ENCODE results near the gene OXER1.

The OXER1 gene

GRCh38 chr2:42764096-42764495 is at the start of gene OXER1:
TSS of gene OXER1 (minus strand) at chr2:42764135. CDS start at chr2:42764062, 73 bp downstream.
- DNase-seq (ENCODE audit: low spot score), result no peak

GRCh38 chr2:42812899-42813479 is 49.1 kb upstream of the OXER1 start:
- no peak for DNase-seq (ENCODE audit: low spot score)

GRCh38 chr2:42810971-42811811 is 47.3 kb upstream of the OXER1 start:
- DNase-seq (ENCODE audit: low spot score), result peak; percentile 58

- peak; percentile 85 for DNase-seq (ENCODE audit: low spot score)
Observed at GRCh38 chr2:42810121-42810970, 46.4 kb upstream of the OXER1 start.

- DNase-seq (ENCODE audit: low spot score), result peak; percentile 73
Observed at GRCh38 chr2:42809819-42810120, 45.8 kb upstream of the OXER1 start.

DNA sequence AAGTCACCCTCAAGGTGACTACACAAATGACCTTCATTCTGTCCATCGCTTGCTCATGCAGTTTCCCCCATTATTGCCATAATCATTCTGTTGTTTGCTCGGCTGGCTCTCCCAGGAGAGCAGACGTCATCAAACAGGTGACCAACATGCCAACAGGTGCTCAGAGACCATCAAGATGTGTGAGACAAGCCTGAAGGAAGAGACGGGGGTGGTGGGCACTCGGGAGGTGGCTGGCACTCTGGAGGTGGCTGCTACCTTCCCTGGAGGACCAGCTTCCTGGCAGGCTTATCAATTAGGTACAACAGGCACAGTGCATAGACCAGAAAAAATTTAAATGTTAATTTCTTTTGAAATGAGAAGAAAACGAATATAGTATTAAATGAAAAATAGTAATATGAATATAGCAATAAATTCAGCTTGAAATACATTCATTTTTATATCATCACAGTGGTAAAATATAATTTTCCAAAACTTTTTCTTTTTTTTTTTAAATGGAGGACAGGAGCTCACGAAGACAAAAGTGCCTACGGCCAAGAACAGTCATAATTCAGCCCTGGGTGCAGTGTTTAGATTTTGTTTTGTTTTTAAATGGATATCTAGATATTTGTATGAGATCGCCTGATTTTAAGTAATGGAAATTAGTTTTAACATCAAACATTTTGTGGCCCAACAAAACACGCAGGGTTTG is 45.3 kb upstream of the OXER1 start:
- DNase-seq (ENCODE audit: low spot score), result no peak

- DNase-seq (ENCODE audit: low spot score), result no peak
Observed at GRCh38 chr2:42808301-42808700, 44.4 kb upstream of the OXER1 start.

DNA sequence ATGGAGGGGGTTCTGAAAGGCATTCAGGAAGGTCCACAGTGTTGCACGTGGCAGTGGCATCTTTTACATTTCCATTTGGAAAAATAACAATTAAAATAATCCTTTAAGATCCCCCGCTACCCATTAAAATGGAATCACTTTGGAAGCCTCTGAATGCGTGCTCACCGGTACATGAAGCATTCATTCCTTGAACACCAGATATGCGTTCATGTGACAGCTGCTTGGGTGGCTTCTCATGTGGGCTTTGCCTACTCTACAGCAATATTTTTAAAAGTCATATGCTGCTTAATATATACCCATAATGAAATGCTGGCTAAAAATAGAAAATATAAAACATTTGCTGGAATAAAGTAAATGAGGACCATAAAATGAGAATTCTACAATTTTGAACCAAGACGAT is 42.9 kb upstream of the OXER1 start:
- no peak for DNase-seq (ENCODE audit: low spot score)

DNA sequence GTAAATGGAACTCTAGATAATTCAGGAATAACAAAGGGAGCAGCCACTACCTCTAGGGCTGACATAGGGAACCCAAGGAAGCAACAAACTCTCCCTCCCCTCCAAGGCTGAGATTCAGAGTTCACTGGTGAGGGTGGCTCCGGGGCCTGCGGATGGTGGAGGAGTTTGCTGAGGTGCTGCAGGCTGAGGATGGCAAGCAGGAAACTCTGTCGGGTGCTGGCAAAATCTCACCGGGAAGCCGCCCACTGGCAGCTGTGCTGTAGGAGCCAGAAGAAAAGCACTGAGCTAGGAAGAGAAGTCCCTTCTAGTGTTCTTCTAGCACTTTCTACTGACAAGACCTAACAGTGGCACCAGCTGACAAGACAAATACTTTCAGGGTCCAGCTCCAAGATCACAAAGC is 41.0 kb upstream of the OXER1 start:
- DNase-seq (ENCODE audit: low spot score), result no peak

DNA sequence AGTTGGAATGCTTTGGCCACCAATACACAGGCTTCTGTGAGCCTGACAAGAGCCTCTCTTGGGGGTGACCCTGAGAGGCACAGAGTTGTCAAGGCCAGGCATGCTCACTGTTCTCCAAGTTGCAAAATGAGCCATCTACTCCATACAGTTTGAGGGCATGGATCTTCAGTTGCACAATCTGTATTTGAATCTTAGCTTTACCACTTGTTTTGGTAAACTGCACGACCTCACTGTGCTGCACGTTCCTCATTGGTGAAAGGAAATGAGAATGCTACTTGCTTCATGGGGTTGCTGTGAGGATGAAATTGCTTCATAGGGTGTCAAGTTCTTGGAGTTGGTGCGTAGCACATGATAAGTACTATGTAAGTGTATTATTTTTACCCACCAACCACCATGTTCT is 40.4 kb upstream of the OXER1 start:
- DNase-seq (ENCODE audit: low spot score), result no peak

DNA sequence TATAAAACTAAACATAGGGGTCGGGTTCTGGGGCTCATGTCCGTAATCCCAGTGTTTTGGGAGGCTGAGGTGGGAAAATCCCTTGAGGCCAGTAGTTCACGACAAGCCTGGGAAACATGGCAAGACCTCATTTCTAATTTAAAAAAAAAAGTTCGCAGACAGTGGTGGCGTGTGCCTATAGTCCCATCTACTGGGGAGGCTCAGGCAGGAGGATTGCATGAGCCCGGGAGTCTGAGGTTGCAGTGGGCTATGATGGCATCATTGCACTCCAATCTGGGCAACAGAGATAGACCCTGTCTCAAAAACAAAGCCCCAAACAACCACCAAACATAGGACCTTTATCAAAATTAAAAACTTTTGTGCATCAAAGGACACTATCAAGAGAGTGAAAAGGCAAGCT is 38.2 kb upstream of the OXER1 start:
- no peak for DNase-seq (ENCODE audit: low spot score)

DNA sequence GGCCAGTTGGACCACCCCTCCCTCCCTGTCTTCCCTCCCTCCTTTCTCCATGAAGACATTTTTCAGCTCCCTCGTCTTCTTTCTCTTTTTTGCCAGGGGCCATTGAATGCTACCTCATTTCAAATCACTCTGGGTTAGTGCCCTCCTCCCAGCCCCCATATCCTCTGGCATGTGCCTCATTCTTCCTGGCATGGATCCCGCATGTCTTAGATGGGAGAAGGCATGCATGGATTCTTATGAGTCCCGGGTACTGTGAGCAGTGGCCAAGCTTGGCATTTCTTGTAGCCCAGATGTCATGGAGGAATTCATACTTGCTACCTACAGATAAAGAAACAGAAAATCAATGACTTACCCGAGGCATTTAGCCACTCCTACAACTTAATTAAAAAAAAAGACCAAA is 37.4 kb upstream of the OXER1 start:
- no peak for DNase-seq (ENCODE audit: low spot score)

- DNase-seq (ENCODE audit: low spot score), result no peak
Observed at GRCh38 chr2:42800981-42801380, 37.0 kb upstream of the OXER1 start.

DNA sequence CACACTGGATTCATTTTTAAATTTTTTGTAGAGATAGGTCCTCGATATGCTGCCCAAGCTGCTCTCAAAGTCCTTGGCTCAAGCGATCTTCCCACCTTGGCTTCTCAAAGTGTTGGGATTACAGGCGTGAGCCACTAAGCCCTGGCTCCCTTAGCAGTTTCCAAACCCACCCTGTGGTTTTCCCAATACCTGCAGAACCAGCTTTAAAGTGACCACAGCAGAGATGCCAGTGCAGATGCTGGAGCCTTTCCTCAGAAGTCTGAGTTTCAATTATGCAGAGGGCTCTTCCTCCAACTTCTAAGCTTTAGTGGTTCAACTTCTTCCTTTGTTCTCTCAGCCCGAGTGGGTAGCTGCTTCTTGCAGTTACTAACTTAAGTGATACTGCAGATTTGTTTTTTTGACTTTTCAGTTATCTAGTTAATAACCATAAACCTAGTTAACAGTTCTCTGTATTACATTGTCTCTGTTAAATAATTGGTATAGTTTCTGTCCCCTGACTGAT is 36.6 kb upstream of the OXER1 start:
- DNase-seq (ENCODE audit: low spot score), result no peak

- no peak for DNase-seq (ENCODE audit: low spot score)
Observed at GRCh38 chr2:42799881-42800280, 35.9 kb upstream of the OXER1 start.

GRCh38 chr2:42797281-42797680 is 33.3 kb upstream of the OXER1 start:
- no peak for DNase-seq (ENCODE audit: low spot score)

GRCh38 chr2:42796427-42797248 is 32.7 kb upstream of the OXER1 start:
- DNase-seq (ENCODE audit: low spot score), result no peak

DNA sequence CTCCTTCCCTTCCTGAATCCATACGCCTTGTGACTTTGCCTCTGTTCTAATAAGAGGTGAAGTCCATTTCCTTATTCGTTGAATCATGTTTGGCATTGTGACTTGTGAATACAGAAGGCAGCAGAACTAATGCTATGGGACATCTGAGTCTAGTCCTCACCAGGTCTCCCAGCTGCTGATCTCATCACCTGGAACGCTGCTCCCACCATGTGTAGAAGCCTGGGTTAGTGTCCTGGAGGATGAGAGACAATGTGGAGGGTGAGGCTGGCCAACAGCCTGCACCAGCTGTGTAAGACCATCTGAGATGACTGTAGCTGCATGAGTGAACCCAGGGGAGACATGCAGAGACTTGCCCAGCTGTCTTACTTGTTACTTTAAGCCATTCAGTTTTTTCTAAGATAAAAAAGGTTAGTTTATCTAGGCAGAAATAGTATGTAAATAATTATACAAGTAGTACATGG is 31.9 kb upstream of the OXER1 start:
- no peak for DNase-seq (ENCODE audit: low spot score)

- no peak for DNase-seq (ENCODE audit: low spot score)
Observed at GRCh38 chr2:42795275-42795674, 31.3 kb upstream of the OXER1 start.

- DNase-seq (ENCODE audit: low spot score), result no peak
Observed at GRCh38 chr2:42794271-42795046, 30.5 kb upstream of the OXER1 start.

Measured in kidney capillary endothelial cell (primary cell).